Activated T-cell treated with anti-CD3 and anti-CD28 coated beads, Interleukin-2, amount 50 U/mL, for 72 hours (primary cell): Measurements from ENCODE around the gene CLN3. TPM values are rescaled to one million over a fixed set of nuclear protein-coding genes. Genes with fewer than 3 reads are reported as not detected.
A peak's percentile ranks its signal among the peaks of the same experiment; 100 is the strongest.
"Not testable (repeated sequence)": the region's sequence is repeated elsewhere in the genome, so short reads cannot be mapped to it uniquely, and the experiment has no call there.

Source experiments
- ATAC-seq, 2 donors: fragments of 150-1000 bp; cut with Tn5 transposase; replicated peaks in 1 of 2; 2 replicates each; pipeline ENCODE4 v1.10.0; 2021; ENCODE audit warnings: moderate library complexity in 2 of 2, mild to moderate bottlenecking in 1 of 2
- DNase-seq, 2 donors: peaks; one replicate each; pipeline ENCODE4 v3.0.0; 2021 to 2022; ENCODE audit warnings: mixed read lengths in 1 of 2
- H3K27ac Mint-ChIP-seq: one replicate; pipeline ENCODE4 v1.8.0; 2022; ENCODE audit warnings: mild to moderate bottlenecking, moderate library complexity, mixed read lengths
- H3K27me3 Mint-ChIP-seq: one replicate; pipeline ENCODE4 v1.8.0; 2022; ENCODE audit warnings: low read depth, mixed read lengths
- H3K36me3 Mint-ChIP-seq, 2 donors: one replicate each; pipeline ENCODE4 v1.8.0; 2022; ENCODE audit warnings: mixed read lengths in 2 of 2, mild to moderate bottlenecking in 1 of 2; ENCODE audit not compliant: insufficient read depth in 2 of 2
- H3K4me1 Mint-ChIP-seq: one replicate; pipeline ENCODE4 v1.8.0; 2022; ENCODE audit warnings: low read depth, mixed read lengths
- H3K4me3 Mint-ChIP-seq, 2 donors: one replicate each; pipeline ENCODE4 v1.8.0; 2022; ENCODE audit warnings: mild to moderate bottlenecking in 2 of 2, mixed read lengths in 2 of 2, moderate library complexity in 2 of 2
- H3K9me3 Mint-ChIP-seq, 2 donors: one replicate each; pipeline ENCODE4 v1.8.0; 2022; ENCODE audit warnings: mixed read lengths in 2 of 2
- total RNA-seq, 2 donors: library from RNA; stranded (reverse); gene quantifications; one replicate each; pipeline ENCODE4 v1.2.3, GENCODE V29; 2022

CLN3 gene
- total RNA-seq, 2 donors from 2014 or later = 22.4 to 30.1 TPM

- ATAC-seq (no peak), DNase-seq (no peak)
- H3K4me3 Mint-ChIP-seq = peak overlapping the region; percentile 80 to 99
- no peaks in the 10 kb centered on the region for H3K27me3 Mint-ChIP-seq
- no peaks in the 10 kb centered on the region for H3K36me3 Mint-ChIP-seq
- H3K4me1 Mint-ChIP-seq = peaks cover 50% of the 10 kb centered on the region
- no peaks in the 10 kb centered on the region for H3K9me3 Mint-ChIP-seq
- peak overlapping the region; percentile 90 for H3K27ac Mint-ChIP-seq
Measured at GRCh38 chr16:28495098-28495793, 3.4 kb upstream of the CLN3 start.

DNA sequence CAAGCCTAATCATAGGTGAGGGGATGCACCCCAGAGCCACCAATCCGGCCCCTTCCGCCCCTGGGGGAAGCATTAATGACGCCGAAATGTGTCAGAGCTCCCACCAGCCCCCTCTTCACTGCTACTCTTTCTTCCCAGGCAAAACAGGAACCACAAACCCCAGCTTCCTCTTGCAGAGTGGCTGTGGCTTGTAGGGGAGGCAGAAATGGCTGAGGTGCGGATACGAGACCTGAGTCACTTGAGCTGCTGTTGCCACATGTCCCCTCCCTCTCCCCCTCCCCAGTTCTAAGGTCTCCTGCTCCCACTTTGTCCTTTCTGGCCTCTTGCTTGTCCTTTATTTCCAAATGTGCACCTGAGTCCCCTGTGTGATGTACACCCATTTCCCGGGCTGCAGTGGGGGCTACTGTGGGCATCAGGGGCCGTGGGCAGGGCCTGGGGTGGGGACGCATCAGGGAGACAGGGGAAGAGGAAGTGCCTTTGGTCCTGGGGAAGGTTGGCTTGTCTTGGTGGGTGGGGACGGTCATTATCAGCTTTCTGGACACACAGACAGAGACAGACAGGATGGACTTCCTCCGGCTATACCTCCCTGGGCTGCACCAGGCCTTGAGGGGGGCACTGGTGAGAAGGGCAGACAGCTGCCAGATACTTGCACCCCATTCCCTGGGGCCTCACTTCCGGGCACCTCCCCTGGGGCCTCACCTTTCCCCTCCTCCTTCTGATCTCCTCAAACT, 2.4 kb upstream of the CLN3 start, which contains the start of gene APOBR:
TSS of gene APOBR (plus strand) at position 523 of the 731 bp plus-strand sequence. CDS start at position 562, 39 bp downstream.
- peak within 1 kb of the TSS; percentile 90 for H3K27ac Mint-ChIP-seq
- peaks cover 58% of the 10 kb centered on the region for H3K4me1 Mint-ChIP-seq

GRCh38 chr16:28492511-28492910, 637 bp upstream of the CLN3 start:
- peaks cover 68% of the 10 kb centered on the region for H3K4me1 Mint-ChIP-seq
- DNase-seq = no peak
- H3K9me3 Mint-ChIP-seq = no peaks in the 10 kb centered on the region
- no peaks in the 10 kb centered on the region for H3K36me3 Mint-ChIP-seq
- peak overlapping the region; percentile 98 to 99 for H3K4me3 Mint-ChIP-seq
- H3K27me3 Mint-ChIP-seq = no peaks in the 10 kb centered on the region
- ATAC-seq = no peak
- H3K27ac Mint-ChIP-seq = peak overlapping the region; percentile 100

More for the DNA sequence above, 2.4 kb upstream of the CLN3 start, which contains the start of gene APOBR:
- no peaks in the 10 kb centered on the region for H3K36me3 Mint-ChIP-seq
- H3K9me3 Mint-ChIP-seq = no peaks in the 10 kb centered on the region
- H3K27me3 Mint-ChIP-seq = no peaks in the 10 kb centered on the region
- DNase-seq (peak; percentile 89 to 92), ATAC-seq (peak; percentile 83 to 87)
- peak within 1 kb of the TSS; percentile 80 to 99 for H3K4me3 Mint-ChIP-seq

DNA sequence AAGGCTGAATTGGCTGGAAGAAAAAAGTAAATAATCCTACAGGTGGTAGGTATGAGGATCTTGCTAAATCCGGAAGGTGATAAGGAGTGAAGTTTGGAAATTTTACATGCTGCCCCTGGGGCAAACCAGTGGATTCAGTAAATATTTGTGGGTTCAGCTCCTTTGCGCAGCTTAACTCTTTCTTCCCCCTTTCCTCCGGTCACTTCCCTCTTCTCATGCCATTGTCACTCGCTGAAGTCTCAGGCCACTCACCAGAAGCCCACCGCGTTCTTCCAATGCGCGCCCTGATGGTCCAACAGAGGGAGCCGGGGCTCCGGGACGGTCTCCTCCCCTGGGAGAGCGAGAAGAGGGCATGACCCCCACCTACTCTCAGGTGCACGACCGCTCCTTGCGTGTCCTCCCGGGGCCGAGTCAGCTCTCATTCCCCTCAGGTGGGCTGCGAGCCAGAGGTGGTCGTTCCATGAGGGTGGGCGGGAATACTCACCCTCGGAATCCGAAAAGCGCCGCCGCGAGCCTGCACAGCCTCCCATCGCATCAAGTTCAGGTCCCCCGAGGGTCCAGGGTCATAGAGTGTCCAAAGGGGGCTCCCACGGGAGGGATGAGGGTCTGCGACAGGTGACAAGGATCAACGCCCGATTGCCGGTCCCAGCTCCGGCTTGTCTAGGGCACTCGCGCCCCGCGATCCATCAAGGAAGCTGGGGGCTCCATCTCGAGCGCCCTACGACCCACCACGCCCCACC, 474 bp downstream of the CLN3 start:
- peak overlapping the region; percentile 100 for H3K27ac Mint-ChIP-seq
- peak overlapping the region; percentile 98 to 99 for H3K4me3 Mint-ChIP-seq
- no peak for DNase-seq
- no peaks in the 10 kb centered on the region for H3K9me3 Mint-ChIP-seq
- no peak for ATAC-seq
- H3K36me3 Mint-ChIP-seq = no peaks in the 10 kb centered on the region
- no peaks in the 10 kb centered on the region for H3K27me3 Mint-ChIP-seq
- peaks cover 68% of the 10 kb centered on the region for H3K4me1 Mint-ChIP-seq

DNA sequence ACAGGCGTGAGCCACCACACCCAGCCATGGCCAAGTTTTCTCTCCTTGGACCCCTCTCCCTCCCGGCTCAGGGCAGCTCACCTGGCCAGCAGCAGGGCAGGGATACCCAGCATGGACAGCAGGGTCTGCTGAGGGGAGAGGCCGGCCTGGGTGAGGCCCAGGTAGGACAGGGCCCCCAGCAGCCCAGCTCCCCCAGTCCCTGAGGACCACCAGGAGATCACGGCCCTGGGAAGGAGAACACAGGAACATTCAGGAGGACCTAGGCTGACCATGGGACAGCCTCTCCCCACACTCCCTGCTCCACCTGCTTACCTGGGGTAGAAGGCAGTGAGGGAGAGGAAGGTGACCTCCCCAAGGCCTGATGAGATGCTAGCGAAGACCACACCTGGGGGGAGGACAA, 5.6 kb downstream of the CLN3 start:
- Mint-ChIP-seq H3K27me3 (no peaks in the 10 kb centered on the region), H3K4me1 (peaks cover 24% of the 10 kb centered on the region), H3K27ac (no peak overlapping the region), H3K9me3 (no peaks in the 10 kb centered on the region), H3K36me3 (peaks cover 0 to 7% of the 10 kb centered on the region in 2 donors), H3K4me3 (no peak overlapping the region)
- DNase-seq (no peak), ATAC-seq (no peak)

DNA sequence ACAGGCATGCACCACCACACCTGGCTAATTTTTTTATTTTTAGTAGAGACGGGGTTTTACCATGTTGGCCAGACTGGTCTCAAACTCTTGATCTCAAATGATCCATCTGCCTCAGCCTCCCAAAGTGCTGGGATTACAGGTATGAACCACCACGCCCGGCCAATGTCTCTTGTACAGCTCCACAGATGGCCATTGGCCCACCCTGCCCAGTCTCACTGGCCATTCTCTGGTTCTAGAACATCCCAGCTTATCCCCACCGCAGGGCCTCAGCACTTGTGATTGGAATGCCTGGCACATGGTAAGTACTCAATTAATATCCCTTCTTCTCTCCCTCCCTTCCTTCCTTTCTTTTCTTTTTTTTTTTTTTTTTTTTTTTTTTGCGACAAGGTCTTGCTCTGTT, 8.5 kb downstream of the CLN3 start:
- not testable (repeated sequence) for H3K4me3 Mint-ChIP-seq, ATAC-seq, H3K27me3 Mint-ChIP-seq, DNase-seq, H3K9me3 Mint-ChIP-seq, H3K36me3 Mint-ChIP-seq, H3K4me1 Mint-ChIP-seq
- peak overlapping the region; percentile 24 for H3K27ac Mint-ChIP-seq

DNA sequence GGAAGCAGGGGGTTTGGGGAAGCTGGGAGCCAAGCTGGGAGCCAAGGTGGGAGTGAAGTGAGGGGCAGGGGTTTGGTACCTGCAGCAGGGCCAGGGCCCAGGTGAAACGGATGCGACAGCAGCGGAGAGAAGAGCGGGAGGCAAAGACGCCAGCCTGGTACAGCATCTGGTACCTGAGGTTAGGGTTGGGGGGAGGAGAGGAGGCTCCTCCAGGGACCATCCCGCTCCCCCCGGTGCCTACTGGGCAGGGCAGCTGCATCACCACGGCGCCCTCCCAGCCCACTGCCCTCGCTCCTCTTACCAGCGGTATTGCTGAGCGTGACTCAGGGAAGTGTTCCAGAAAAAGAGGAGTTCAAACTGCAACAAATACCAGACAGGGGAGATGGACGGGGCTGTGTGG, 9.8 kb downstream of the CLN3 start:
- H3K27ac Mint-ChIP-seq = no peak overlapping the region
- ATAC-seq = no peak
- no peak for DNase-seq
- no peaks in the 10 kb centered on the region for H3K27me3 Mint-ChIP-seq
- H3K9me3 Mint-ChIP-seq = no peaks in the 10 kb centered on the region
- no peaks in the 10 kb centered on the region for H3K4me1 Mint-ChIP-seq
- H3K36me3 Mint-ChIP-seq = peaks cover 0 to 8% of the 10 kb centered on the region in 2 donors
- H3K4me3 Mint-ChIP-seq = no peak overlapping the region

DNA sequence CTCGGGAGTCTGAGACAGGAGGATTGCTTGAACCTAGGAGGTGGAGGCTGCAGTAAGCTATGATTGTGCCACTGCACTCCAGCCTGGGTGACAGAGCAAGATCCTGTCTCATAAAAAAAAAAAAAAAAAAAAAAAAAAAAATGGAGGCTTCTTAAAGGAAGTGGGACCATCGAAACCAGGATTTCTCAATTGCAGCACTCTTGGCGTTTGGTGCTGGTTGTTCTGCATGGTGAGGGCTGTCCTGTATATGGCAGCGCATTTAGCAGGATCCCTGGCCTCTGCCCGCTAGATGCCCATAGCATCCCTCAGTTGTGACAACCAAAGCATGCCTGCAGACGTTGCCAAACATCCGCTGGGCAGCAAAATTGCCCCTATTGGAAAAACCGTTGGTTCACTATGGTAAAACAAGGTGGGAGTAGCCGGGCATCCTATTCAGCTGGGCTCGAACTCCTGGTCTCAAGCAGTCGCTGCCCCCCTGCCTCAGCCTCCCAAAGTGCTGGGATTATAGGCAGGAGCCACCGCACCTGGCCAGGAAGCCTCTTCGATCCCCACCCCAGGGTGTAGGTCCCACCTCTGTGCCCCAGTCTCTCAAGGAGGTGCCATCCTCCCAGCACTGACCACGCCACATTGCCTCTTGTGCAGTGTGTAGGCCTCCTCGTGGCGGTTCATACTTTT, 13.2 kb downstream of the CLN3 start:
- Mint-ChIP-seq H3K9me3 (no peaks in the 10 kb centered on the region), H3K4me1 (peaks cover 8% of the 10 kb centered on the region), H3K27me3 (no peaks in the 10 kb centered on the region), H3K36me3 (peaks cover 1 to 9% of the 10 kb centered on the region in 2 donors), H3K4me3 (no peak overlapping the region), H3K27ac (no peak overlapping the region)
- DNase-seq (no peak), ATAC-seq (no peak)

DNA sequence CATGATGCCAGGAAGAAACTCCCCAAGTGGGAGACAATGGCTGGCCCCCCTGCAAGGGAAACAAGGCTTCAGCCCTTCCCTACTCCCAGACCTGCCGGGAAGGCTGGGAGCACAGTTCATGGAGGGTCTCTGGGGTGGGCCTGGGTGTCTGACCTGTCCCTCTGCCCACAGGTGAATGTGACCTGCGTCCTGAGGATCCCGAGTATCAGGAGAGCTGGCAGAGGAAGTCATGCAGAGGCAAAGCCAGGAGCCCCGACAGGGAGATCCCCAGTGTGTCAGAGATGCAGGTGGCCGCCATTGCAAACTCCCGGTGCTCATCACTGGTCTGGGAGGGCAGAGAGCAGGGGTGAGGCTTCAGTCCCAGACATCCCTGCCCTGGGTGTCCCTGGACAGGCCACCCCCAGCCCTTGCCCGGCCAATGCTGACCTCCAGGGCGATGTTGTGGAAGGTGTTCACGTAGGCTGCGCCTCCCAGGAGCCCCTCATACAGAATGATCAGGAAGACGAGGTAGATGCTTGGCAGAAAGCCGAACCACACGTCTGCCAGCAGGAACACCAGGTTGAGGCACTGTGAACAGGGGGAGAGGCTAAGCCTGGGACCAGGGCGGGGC, 14.5 kb downstream of the CLN3 start:
- H3K9me3 Mint-ChIP-seq = no peaks in the 10 kb centered on the region
- peaks cover 14% of the 10 kb centered on the region for H3K4me1 Mint-ChIP-seq
- no peak for ATAC-seq
- H3K4me3 Mint-ChIP-seq = no peak overlapping the region
- no peaks in the 10 kb centered on the region for H3K27me3 Mint-ChIP-seq
- peaks cover 1 to 8% of the 10 kb centered on the region in 2 donors for H3K36me3 Mint-ChIP-seq
- no peak overlapping the region for H3K27ac Mint-ChIP-seq
- DNase-seq = no peak

GRCh38 chr16:28475221-28475620, 16.7 kb downstream of the CLN3 start:
- H3K4me1 Mint-ChIP-seq = peaks cover 14% of the 10 kb centered on the region
- H3K9me3 Mint-ChIP-seq = no peaks in the 10 kb centered on the region
- no peak for DNase-seq
- peaks cover 1 to 4% of the 10 kb centered on the region in 2 donors for H3K36me3 Mint-ChIP-seq
- no peak overlapping the region for H3K27ac Mint-ChIP-seq
- ATAC-seq = no peak
- H3K4me3 Mint-ChIP-seq = no peak overlapping the region
- H3K27me3 Mint-ChIP-seq = no peaks in the 10 kb centered on the region

DNA sequence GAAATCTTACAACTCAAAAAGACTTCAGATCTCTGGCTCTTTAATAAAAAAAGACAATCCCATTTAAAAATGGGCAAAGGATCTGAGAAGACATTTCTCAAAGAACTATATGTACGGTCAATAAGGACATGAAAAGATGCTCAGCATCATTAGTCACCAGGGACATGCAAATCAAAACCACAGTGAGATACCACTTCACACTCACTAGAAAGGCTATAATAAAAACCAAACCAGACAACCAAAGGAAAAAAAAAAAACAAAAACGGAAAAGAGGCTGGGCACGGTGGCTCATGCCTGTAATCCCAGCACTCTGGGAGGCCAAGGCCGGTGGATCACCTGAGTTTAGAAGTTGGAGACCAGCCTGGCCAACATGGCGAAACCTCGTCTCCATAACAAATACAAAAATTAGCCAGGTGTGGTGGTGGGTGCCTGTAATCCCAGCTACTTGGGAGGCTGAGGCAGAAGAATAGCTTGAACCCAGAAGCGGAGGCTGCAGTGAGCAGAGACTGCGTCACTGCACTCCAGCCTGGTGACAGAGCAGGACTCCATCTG, 18.1 kb downstream of the CLN3 start:
- no peaks in the 10 kb centered on the region for H3K27me3 Mint-ChIP-seq
- H3K36me3 Mint-ChIP-seq = peaks cover 1 to 4% of the 10 kb centered on the region in 2 donors
- H3K4me3 Mint-ChIP-seq = no peak overlapping the region
- no peak overlapping the region for H3K27ac Mint-ChIP-seq
- H3K9me3 Mint-ChIP-seq = no peaks in the 10 kb centered on the region
- peak; percentile 74 to 82 for ATAC-seq
- H3K4me1 Mint-ChIP-seq = peaks cover 14% of the 10 kb centered on the region
- DNase-seq = no peak

GRCh38 chr16:28447081-28447480, 44.8 kb downstream of the CLN3 start:
- not testable (repeated sequence) for DNase-seq, H3K27me3 Mint-ChIP-seq, H3K27ac Mint-ChIP-seq, H3K4me1 Mint-ChIP-seq, ATAC-seq, H3K9me3 Mint-ChIP-seq, H3K36me3 Mint-ChIP-seq, H3K4me3 Mint-ChIP-seq
